DOHH2 (cell line): ENCODE data around the gene WDFY4.

Experiments
- EZH2phosphoT487 ChIP-seq: fragments of 200-600 bp; sonication (generic); IDR thresholded peaks from 2 replicates; pipeline ENCODE4 v1.6.1; 2017; ENCODE audit warnings: borderline replicate concordance, mild to moderate bottlenecking, antibody characterized with exemption, low read length, moderate library complexity, mixed read lengths
- TF ChIP-seq, protein P1 (sequence below): fragments of 200-600 bp; sonication (generic); IDR thresholded peaks from one replicate; pipeline ENCODE4 v1.5.1; 2014; ENCODE audit warnings: antibody characterized with exemption, mild to moderate bottlenecking, low read depth, low read length; ENCODE audit not compliant: poor library complexity, severe bottlenecking

DNA sequence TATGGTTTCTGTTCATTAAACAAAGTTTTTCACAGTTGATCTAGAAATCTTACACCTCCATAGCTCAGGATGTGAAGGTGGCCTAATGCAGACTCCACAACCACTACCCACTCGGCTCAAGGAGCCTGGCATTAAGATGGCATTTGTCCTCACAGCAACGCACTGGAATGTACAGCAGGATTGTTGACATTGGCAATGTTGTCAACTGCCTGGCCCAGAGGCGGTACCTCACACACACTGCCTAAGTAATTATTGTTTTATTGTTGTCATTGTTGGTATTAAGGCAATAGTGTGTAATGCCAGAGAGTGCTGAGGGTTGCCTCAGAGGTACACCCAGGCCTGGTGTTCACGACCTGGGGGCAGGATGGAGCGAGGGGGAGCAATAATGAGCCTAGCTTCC is 216.6 kb downstream of the WDFY4 start:
- TF ChIP-seq, protein P1, sequence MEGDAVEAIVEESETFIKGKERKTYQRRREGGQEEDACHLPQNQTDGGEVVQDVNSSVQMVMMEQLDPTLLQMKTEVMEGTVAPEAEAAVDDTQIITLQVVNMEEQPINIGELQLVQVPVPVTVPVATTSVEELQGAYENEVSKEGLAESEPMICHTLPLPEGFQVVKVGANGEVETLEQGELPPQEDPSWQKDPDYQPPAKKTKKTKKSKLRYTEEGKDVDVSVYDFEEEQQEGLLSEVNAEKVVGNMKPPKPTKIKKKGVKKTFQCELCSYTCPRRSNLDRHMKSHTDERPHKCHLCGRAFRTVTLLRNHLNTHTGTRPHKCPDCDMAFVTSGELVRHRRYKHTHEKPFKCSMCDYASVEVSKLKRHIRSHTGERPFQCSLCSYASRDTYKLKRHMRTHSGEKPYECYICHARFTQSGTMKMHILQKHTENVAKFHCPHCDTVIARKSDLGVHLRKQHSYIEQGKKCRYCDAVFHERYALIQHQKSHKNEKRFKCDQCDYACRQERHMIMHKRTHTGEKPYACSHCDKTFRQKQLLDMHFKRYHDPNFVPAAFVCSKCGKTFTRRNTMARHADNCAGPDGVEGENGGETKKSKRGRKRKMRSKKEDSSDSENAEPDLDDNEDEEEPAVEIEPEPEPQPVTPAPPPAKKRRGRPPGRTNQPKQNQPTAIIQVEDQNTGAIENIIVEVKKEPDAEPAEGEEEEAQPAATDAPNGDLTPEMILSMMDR, result no peak
- no peak for TF ChIP-seq EZH2phosphoT487
